Right hindlimb (tissue), 1 donor: Measurements from ENCODE around the gene PLLP.

ENCODE experiments used
- DNase-seq: peaks from one replicate; pipeline ENCODE4 v3.0.0-alpha.2; 2018

The PLLP gene

GRCh38 chr16:57252148-57252721 lies 32.2 kb downstream of the PLLP start:
- DNase-seq, result no peak

- no peak for DNase-seq
Observed at GRCh38 chr16:57251352-57251751, 33.1 kb downstream of the PLLP start.

- DNase-seq, result no peak
Observed at GRCh38 chr16:57245472-57246113, 38.9 kb downstream of the PLLP start.

GRCh38 chr16:57244767-57245471 lies 39.6 kb downstream of the PLLP start, which contains the start of gene ARL2BP:
ARL2BP (plus strand) TSS chr16:57245259; CDS start chr16:57245368, 109 bp downstream.
- peak; percentile 99 for DNase-seq

GRCh38 chr16:57244463-57244766 lies 40.1 kb downstream of the PLLP start:
- DNase-seq, result no peak

GRCh38 chr16:57242650-57243049 lies 41.8 kb downstream of the PLLP start:
- no peak for DNase-seq

GRCh38 chr16:57240851-57241250 lies 43.6 kb downstream of the PLLP start:
- DNase-seq, result no peak

GRCh38 chr16:57239107-57239506 lies 45.4 kb downstream of the PLLP start:
- DNase-seq, result no peak

- DNase-seq, result no peak
Observed at GRCh38 chr16:57238682-57239081, 45.8 kb downstream of the PLLP start.

GRCh38 chr16:57236022-57236350 lies 48.5 kb downstream of the PLLP start:
- DNase-seq, result no peak

- no peak for DNase-seq
Observed at GRCh38 chr16:57235128-57236021, 49.1 kb downstream of the PLLP start.

- no peak for DNase-seq
Observed at GRCh38 chr16:57234707-57235092, 49.8 kb downstream of the PLLP start.

- no peak for DNase-seq
Observed at GRCh38 chr16:57233944-57234706, 50.3 kb downstream of the PLLP start.

- no peak for DNase-seq
Observed at GRCh38 chr16:57231821-57232350, 52.6 kb downstream of the PLLP start.

GRCh38 chr16:57229079-57229478 lies 55.4 kb downstream of the PLLP start:
- DNase-seq, result no peak

- no peak for DNase-seq
Observed at GRCh38 chr16:57226701-57227621, 57.5 kb downstream of the PLLP start.

GRCh38 chr16:57225978-57226377 lies 58.5 kb downstream of the PLLP start:
- DNase-seq, result no peak

- DNase-seq, result no peak
Observed at GRCh38 chr16:57224651-57225335, 59.7 kb downstream of the PLLP start.

GRCh38 chr16:57223057-57223456 lies 61.4 kb downstream of the PLLP start:
- DNase-seq, result no peak

GRCh38 chr16:57216968-57217367 lies 67.5 kb downstream of the PLLP start:
- DNase-seq, result no peak

GRCh38 chr16:57213462-57213861 lies 71.0 kb downstream of the PLLP start:
- no peak for DNase-seq
